GM21390 (cell line): ENCODE data around the gene ZCCHC8.
"Not testable (repeated sequence)": the region's sequence is repeated elsewhere in the genome, so short reads cannot be mapped to it uniquely, and the experiment has no call there.

Source experiments
- ATAC-seq: cut with Tn5 transposase; IDR thresholded peaks from one replicate; pipeline ENCODE4 v1.9.1; 2021; ENCODE audit not compliant: unreplicated experiment

ZCCHC8 gene

DNA sequence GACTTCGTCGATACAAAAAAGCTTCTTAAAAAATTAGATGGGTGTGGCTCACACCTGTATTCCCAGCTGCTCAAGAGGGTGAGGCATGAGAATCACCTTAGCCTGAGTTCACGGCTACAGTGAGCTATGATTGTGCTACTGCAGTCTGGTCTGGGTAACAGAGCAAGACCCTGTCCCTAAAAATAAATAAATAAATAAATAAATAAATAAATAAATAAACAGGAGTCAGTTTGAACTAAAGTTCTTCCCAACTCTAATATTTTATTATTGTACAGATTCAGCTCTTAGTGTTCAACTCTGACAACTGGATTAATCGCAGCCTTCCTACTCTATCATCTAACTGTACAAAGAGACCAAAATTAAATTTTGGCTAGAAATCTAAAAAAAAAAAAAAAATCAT is 65.5 kb downstream of the ZCCHC8 start:
- no peak for ATAC-seq

DNA sequence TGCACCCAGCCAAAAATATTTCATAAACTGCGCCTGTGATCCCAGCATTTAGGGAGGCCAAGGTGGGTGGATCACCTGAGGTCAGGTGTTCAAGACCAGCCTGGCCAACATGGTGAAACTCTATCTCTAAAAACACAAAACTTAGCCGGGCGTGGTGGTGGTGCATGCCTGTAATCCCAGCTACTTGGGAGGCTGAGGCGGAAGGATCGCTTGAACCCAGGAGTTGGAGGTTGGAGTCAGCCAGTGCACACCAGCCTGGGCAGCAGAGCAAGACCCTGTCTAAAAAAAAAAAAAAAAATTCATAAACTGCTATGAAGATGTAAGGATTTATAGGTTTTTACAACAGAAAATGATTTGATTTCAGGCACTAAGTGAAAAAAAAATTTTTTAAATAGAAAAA is 71.7 kb downstream of the ZCCHC8 start:
- ATAC-seq = not testable (repeated sequence)

DNA sequence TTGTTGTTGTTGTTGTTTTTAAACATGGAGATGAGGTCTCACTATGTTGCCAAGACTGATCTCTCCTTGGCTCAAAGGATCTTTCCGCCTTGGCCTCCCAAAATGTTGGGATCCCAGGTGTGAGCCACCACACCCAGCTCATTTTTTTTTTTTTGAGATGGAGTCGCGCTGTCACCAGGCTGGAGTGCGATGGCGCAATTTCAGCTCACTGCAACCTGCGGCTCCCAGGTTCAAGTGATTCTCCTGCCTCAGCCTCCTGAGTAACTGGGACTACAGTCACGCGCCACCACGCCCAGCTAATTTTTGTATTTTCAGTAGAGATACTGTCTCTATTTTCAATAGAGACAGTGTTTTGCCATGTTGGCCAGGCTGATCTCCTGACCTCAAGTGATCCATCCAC is 73.3 kb downstream of the ZCCHC8 start:
- no peak for ATAC-seq

DNA sequence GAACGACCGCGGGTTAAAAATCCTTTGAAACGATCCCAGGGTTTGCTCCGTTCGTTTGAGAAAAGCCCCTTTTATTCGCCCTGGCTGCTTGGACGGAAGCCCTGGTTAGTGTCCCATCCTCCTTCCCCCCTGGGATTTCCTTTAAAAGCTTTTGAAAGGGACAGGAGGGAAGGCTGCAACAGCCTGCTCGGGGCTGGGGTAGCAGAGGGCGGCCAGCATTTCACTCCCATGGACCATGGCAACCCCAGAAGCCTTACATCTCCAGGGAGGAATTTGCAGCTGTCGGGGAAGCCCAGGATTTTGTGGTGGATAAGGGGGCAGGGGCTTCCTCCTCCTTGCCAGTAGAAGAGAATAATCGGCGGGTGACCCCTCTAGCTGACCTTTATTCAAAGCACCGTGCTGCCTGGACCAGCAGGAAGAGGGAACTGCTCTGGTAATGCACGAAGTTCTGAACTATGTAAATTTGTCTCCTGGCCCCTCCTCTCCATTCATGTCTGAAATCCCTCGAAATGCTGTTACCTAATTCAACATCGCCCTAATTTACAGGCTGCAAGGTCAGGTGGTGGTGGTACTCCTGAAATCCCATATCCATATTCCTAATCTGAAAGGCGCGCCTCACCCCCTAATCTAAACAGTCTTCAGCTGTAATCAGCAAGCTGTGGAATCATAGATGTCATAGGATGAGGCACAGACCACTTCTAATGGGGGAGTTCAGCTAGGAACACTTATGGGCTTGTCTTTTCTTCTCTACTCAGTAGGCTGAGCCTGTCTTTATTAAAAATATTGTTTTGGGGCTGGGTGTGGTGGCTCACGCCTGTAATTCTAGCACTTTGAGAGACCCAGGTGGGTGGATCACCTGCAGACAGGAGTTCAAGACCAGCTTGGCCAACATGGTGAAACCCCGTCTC is 77.2 kb downstream of the ZCCHC8 start:
- no peak for ATAC-seq

DNA sequence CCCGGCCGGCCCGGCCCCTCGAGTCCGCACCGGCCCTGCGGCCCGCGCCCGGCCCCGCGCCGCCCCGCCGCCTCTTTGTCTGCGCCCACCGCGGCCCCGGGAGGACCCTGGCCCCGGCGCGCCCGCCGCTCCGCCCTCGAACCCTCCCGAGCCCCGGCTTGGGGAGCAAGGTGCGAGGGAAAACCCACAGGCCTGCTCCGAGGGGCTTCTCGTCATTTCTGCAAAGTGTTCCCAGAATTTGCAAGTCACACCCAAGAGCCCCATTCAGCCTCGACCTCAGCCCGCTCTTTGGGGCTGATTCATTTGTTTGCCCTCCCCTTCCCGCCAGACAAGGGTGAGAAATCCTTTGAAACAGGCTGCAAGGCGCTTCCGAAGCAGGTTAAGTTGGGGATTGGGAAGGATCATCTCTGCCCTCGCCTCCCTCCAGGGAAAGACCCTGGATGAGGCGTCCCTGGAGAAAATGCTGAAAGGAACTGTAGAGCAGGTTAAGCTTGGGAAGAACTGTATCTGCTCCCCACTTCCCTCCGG is 77.9 kb downstream of the ZCCHC8 start:
- peak; percentile 5 for ATAC-seq

DNA sequence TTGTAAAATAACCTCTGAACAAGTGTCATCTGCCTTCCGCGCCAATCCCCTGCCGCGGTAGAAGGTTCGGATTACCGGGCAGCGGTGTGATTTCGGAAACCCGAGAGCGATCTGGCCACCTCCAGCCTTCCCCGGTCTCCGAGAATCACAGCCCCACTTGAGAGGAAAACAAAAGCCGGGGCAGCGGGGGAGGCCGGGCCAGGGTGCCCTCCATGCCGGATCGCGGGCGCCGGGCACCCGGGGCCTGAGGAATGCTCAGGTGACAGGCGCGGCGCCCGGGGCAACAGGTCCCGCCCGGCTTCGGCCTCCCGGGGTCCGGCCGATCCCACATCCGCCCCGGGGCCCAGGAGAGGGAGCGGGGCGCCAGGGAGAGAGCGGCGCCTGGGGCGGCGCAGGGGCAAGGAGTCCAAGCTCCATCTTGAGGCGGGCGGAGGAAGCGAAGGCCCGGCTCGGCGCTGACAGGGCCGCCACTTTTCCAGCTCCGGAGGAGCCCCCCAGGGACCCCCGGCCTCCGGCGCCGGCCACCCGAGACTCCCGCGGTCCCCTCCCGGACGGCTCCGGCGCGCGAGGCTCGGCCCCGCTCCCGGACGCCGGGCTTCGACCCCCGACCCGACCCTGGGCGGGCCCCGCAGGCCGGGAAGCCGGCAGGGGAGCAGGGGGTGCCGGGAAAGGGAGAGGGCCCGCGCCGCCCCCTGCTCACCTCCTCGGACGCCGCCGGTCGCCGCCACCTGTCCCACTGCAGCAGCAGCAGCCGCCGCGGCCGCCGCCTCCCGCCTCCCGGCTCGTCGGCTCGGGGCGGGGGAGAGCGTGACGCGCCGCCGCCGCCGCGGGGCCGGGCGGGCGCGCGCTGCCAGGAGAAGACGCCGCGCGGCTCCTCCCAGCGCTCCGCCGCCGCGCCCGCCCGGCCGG is 78.7 kb downstream of the ZCCHC8 start, which contains the start of gene CLIP1:
Gene CLIP1, minus strand, starts transcription at position 849 of the 909 bp plus-strand sequence. CDS start 42,217 bp downstream, outside the sequence.
- peak; percentile 53 for ATAC-seq
